Amniotic epithelial cell (primary cell): Measurements from ENCODE around the gene MESP2.
A peak's percentile ranks its signal among the peaks of the same experiment; 100 is the strongest.

Source experiments
- DNase-seq: peaks from one replicate; pipeline ENCODE4 v3.0.0-alpha.2; 2010; ENCODE audit warnings: low read depth

MESP2 gene, protein sequence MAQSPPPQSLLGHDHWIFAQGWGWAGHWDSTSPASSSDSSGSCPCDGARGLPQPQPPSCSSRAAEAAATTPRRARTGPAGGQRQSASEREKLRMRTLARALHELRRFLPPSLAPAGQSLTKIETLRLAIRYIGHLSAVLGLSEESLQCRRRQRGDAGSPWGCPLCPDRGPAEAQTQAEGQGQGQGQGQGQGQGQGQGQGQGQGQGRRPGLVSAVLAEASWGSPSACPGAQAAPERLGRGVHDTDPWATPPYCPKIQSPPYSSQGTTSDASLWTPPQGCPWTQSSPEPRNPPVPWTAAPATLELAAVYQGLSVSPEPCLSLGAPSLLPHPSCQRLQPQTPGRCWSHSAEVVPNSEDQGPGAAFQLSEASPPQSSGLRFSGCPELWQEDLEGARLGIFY

GRCh38 chr15:89776274-89777072 is at the start of gene MESP2:
TSS of gene MESP2 (plus strand) at chr15:89776332. CDS start at chr15:89776358, 26 bp downstream.
- DNase-seq: peak; percentile 49

DNA sequence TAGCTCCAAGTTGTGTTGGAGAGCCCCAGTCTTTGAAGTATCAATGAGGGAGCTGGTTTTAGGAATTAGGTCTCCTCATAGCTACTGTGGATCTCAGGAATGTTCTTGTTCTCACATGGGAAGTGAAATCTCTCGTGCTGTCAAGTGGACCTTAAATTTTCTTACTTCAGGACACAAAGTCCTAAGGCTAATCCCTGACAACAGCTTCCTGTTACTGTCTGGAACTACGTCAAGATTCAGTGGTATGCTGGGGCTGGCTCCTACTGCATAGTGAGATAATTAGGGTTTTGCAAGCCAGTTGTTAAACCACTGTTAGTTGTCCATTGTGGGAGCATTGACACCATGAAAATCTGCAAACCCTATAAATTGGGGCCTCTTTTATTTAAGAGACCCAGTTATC is 47.9 kb upstream of the MESP2 start:
- DNase-seq: peak; percentile 98

GRCh38 chr15:89731275-89731674 is 44.9 kb upstream of the MESP2 start:
- DNase-seq: no peak

DNA sequence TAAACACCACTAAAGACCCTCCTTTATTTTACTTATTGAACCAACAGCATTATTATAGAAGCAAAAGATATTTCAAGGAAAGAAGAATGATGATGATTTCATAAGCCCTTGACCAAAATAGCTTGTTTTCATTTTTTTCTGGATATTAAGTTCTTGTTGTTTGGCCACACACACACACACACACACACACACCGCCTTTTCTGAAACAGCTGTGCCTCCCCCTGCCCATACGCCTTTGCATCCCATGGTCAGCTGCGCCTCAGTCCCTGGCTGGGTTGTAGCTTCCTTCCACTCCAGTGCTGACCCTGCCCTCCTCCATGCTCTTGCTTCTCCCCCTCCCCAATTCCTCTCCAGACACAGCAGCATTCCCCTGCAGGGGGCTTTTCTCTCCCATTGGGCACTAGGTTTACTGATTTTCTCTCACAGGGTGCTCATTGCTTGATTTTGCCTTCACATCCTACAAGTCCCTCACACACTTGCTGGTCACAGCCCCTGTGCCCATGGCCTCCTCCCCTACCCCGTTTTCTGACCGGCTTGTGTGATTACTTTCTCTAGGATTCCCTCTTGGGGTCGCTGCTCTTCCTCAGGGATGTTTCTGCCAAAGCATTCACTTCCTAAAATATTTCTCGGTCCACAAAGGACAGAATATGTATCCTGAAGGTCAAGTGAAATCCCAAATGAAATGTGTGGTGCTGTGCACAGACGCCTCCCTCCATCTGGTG is 43.5 kb upstream of the MESP2 start:
- DNase-seq: no peak

DNA sequence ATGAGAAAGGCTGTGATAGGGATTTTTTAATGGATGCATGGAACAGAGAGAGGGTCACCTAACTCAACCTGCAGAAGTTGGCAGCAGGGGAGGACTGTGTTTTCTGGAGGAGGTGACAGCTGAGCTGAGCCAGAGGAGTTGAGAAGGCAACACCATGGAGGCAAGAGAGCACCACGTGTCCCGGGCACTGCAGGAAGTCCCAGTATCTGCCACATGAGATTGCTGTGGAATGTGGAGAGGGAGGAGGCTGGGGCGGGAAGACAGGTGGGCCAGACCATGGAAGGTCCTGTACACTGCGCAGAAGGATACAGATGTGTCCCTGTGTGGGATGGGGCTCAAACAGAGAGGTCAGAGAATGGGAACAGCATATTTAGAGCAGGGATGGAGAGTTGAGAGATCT is 40.4 kb upstream of the MESP2 start:
- DNase-seq: no peak

DNA sequence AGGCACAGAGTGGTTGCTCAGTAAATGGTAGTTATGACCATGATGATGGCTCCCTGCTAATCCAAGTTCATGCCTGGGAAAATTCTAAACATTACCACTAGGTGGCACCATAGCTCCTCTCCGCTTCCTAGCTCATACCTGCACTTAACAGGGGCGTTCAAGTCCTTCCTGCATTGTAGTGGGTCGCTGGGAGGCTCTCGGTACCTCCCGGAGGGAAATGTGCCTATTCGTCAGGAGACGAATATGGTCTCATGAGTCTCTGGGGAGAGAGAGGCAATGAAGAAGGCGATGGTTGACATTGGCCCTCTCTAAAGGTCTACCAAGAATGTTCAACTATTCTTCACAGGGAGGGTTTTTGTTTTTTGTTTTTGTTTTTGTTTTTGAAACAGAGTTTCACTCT is 36.0 kb upstream of the MESP2 start:
- DNase-seq: peak; percentile 74

DNA sequence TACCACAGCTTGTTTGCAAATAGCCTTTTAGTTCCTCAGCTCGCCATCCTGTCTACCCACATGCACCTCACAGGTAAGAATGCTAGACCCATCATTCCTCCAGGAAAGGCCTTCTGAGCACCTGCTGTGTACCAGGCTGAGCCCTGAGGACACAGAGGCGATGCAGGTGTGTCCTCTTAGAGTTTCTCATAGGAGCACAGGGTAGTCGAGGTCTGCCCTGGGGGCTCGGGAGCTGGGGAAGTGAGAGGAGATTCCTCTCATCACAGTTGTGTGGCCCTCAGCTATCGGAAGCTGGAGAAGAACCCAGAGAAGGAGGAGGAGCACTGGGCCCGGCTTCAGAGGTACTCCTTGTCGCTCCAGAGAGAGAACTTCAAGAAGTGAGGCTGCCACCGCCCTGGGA is 33.1 kb upstream of the MESP2 start:
- DNase-seq: no peak

DNA sequence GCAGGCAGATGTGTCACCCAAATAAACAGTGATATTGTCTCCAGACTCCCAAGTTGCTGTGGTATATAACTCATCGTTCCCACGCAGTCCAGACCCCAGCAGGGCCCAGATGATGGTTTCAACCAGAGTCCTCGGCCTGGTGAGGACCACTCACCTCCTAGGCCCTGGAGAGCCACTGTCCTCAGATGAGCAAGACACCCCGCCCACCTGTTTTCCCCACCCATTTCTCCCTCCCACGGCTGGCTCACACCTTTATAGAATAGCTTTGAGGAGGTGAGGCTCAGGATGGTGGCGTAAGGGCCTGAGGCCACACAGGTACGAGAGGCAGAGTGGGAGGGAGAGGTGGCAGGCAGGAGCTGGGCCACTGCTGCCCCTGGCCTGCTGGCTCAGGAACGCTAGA is 32.5 kb upstream of the MESP2 start:
- DNase-seq: no peak

- DNase-seq: no peak
These were observed 31.0 kb upstream of the MESP2 start for GRCh38 chr15:89745131-89745530.

DNA sequence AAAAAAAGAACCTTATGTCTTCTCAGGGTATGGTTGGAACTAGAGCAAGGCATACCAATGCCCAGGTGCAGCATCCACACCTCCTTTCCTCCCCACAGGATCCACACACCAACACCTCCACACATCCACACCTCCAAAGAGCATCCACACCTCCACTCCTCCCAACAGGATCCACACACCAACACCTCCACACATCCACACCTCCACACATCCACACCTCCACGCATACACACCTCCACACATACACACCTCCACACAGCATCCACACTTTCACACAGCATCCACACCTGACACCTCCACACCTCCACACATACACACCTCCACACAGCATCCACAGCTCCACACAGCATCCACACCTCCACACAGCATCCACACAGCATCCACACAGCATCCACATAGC is 30.4 kb upstream of the MESP2 start:
- no peak for DNase-seq

GRCh38 chr15:89746386-89746780 is 29.7 kb upstream of the MESP2 start:
- no peak for DNase-seq

GRCh38 chr15:89747708-89748682 is 28.1 kb upstream of the MESP2 start:
- DNase-seq: no peak

DNA sequence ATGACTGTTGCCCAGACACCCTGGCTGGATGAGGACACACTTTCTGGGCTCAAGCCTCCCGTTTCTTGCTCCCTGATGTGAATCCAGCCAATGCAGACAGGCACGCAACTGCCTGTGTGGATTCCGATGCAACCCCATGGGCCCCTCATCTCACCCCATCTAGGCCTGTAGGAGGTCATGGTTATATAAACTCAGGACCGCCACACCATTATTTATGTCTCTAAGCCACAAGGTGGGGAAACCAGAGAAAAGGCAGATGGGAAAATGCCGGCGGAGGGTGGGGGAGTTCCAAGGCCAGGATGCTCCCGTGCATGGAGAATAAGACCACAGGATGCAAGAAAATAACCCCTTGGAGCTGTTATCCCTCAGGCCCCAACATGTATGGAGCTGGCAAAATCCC is 27.1 kb upstream of the MESP2 start:
- no peak for DNase-seq

DNA sequence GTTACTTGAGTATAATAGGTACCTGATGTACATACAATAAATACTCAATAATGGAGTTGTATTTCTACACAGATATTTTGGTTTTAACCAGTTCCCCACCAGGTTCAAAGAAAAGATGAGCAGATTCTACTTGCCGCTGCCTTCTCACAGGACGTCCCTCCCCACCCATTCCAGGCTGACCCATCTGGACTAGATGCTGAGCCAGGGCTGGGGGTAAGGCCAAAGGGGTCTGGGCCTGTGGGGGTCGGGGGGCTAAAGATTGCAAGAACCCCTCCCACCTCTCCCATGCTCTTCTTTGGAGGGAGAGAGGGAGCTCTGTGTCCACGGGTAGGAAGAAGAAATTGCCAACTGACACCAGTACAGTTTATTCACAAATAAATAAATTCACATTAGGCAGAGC is 26.6 kb upstream of the MESP2 start:
- no peak for DNase-seq

- DNase-seq: no peak
These were observed 26.1 kb upstream of the MESP2 start for GRCh38 chr15:89749951-89750559.

DNA sequence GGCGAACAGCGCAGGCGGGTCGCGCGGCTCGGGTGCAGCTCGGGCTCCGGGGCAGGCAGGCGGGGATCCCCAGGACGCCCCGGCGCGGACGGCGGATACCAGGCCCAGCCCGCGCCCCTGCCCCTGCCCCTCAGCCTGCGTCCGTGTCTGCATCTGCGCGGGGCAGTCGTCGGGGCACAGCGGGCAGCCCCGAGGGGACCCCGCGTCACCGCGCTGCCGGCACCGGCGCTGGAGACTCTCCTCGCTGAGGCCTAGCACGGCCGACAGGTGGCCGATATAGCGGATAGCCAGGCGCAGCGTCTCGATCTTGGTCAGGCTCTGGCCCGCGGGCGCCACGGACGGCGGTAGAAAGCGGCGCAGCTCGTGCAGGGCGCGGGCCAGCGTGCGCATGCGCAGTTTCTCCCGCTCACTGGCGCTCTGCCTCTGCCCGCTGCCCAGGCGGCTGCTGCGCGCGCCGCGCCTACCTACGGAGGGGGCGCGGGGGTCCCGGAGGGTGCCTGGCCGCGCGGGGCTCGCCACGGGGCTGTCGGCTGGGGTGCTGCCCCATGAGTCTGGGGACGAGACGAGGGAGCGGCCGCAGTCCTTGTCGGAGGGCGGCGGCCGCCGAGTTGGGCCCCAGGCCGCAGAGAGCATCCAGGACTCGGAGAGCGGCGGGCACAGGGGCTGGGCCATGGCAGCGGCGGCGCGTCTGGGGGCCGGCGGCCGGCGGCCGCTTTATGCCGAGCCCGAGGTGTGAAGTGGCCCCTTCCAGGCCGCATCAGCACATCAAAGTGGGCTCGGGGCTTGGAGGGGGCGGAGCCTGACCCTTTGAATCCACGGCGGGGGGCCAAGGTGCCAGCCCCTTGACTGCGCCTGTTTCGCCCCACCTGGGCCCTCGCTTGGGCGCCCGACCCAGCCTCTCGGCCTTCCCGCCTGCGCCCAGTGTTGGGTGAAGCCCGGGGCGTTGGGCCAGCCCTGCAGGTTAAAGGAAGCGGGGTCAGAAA is 25.3 kb upstream of the MESP2 start, which contains the start of gene MESP1:
Gene MESP1 (minus strand): TSS at position 690 of the 983 bp plus-strand sequence. CDS start 18 bp downstream, at position 672.
- DNase-seq: peak; percentile 79

DNA sequence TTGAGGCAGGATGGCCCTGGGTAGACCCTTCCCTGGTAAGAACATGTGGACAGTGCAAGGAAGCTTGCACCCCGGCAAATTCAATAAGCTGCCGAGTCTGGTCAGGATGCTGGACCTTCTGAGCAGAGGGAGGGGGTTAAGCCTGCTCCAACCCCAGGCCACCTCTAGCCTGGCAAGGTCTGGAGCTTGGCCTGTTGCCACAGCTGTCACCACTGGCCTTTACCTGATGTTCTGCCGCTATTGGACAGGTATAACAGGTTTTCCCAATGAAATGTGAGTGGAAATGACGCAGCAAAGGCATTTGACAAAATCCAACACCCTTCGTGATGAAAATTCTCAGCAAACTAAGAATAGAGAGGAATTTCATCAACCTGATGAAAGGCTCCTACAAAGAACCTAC is 24.4 kb upstream of the MESP2 start:
- DNase-seq: no peak

GRCh38 chr15:89753855-89754254 is 22.3 kb upstream of the MESP2 start:
- no peak for DNase-seq

DNA sequence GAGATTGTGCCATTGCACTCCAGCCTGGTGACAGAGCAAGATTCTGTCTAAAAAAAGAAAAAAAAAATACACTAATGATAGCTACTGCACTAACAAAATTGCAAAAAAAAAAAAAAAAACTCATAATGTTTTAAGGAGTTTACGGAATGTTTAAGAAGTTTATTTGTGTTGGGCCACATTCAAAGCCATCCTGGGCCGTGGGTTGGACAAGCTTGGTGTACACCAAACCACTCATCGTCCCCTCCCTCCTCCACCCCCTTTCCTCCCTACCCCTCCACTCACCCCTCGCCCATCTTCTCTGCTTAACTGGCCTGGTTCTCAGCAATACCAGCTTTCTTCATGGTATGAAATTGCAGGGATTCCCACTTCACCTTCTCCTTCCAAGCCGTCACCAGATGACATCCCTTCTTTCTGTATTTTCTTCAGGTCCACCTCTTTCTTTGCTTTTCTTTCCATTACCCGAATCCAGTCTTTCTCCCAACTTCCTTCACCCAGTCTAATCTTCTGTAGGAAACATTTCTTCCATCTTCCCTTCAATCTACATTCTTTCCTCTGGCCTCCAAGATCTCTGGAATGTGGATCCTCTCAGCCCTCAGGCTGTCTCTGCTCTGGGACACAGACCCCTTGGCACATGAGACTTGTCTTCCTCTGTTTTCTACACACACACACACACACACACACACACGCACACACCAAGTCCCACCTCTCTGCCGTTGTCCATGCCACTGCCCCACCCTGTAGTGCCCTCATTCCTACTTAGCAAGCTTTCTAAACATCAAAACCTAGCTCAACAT is 21.6 kb upstream of the MESP2 start:
- no peak for DNase-seq
